Fibroblast of skin of right biceps (primary cell): Measurements from ENCODE around the gene DUSP28.
"Not testable (repeated sequence)": the region's sequence is repeated elsewhere in the genome, so short reads cannot be mapped to it uniquely, and the experiment has no call there.

ENCODE experiments used
- DNase-seq: peaks from one replicate; pipeline ENCODE4 v3.0.0-alpha.2; 2013

The DUSP28 gene

DNA sequence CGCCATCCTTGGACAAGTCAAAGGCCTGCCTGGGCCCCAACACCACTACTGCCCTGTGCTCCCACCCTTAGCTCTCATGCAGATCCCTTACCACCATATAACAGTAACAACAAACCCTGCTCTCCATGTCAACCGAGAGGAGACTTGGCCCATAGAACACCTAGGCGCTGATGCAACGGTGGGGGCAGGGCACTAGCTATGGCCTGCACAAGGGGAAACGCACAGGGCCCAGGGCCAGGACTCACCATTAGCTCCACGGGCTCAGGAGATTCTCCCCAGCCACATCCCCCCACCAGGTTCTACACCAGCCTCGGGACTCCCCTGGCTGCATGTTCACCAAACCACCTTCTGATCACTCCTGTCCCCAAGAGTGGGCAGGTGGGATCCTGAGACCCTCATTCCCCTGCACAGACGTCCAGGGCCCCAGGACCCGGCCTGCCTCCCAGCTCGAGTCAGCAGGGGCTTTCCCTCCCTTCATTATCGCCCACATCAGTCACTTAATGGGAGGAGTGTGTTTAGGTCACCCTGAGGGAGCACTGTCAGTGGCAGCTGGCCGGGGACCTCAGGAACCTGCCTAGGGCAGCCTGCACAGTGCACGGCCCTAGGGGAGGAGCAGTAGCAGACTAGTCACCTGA lies 31.6 kb upstream of the DUSP28 start:
- DNase-seq = no peak

DNA sequence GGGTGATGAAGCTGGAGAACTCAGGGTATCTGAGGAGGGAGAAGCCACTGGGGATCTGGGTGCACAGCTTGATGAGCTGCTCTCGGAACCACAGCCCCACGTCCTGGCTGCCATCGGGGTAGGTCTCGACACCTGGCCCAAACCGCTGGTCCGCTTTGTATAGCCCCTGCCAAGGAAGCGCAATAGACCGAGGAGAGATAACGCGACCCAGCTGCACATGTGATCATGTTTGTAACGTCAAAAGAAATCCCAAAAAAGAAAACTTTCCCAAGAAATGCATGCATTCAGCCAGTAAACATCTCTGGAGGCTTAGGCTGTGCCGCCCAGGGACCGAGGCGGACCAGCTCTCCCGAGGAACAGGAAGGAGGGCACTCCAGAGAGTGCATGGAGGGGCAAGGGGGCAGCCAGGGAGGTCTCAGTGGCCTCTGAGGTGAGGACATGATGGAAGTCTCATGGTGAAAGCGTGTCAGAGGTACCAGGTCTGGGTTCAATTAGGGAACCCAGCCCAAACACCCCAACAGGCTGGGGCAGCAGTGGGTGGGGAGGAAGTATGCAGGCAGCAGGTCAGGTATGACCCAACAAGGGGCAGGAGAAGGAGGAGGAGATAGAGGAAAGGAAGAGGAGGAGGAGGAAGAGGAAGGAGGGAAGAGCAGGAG lies 30.7 kb upstream of the DUSP28 start:
- DNase-seq = no peak

DNA sequence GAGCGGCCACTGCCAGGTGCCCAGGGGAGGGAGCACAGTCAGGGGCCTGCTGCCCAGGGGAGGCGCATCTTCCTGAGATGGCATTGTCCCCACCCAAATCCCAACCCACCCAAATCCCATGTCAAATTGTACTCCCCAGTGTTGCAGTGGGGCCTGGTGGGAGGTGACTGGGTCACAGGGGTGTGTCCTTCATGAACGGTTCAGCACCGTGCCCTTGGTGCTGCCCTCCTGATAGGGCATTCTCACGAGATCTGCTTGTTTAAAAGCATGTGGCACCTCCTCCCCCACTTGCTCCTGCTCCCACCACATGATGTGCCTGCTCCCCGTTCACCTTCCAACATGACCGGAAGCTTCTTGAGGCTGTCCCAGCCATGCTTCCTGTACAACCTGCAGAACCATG lies 30.0 kb upstream of the DUSP28 start:
- DNase-seq = no peak

DNA sequence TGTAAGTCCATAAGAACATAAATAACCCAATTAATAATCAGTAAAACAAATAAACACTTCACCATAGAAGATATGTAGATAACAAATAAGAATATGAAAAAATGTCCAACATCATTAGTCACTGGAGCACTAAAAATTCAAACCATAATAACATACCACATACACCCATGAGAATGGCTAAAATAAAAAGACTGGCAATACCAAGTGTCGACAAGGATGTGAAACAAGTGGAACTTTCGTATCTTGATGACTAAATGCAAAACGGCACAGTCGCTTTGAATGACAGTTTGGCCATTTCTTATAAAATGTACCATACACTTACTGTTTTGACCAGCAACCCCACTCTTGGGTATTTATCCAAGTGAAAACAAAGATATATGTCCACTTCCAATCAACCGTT lies 29.1 kb upstream of the DUSP28 start:
- no peak for DNase-seq

DNA sequence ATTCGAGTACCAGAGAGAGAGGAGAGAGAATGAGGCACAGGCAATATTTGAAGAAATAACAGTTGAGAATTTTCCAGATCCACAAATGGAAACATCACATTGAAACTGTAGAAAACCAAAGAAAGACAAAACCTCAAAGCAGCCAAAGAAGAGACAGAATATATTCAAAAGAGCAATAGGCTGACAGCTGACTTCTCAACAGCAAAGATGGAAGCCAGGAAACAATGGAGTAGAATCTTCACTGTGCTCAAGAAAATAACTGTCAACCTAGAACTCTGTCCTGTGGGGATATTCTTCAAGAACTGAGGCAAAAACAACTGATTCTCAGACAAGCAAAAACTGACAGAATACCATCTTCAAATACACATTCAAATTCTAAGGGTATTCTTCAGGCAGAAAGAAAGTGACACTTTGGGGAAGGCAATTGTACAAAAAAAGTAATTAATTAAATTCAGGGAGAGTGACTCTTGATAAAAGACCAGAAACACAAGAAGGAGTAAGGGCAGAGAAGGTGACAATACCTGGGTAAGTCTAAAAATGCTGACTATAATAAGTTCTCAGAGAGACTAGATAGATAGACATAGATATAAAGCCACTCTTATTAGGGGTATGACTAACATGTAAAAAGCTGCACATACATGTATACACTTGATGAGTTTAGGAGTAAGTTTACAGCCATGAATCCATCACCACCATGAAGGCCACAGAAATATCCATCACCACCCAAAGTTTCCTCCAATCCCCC lies 28.0 kb upstream of the DUSP28 start:
- DNase-seq = no peak

DNA sequence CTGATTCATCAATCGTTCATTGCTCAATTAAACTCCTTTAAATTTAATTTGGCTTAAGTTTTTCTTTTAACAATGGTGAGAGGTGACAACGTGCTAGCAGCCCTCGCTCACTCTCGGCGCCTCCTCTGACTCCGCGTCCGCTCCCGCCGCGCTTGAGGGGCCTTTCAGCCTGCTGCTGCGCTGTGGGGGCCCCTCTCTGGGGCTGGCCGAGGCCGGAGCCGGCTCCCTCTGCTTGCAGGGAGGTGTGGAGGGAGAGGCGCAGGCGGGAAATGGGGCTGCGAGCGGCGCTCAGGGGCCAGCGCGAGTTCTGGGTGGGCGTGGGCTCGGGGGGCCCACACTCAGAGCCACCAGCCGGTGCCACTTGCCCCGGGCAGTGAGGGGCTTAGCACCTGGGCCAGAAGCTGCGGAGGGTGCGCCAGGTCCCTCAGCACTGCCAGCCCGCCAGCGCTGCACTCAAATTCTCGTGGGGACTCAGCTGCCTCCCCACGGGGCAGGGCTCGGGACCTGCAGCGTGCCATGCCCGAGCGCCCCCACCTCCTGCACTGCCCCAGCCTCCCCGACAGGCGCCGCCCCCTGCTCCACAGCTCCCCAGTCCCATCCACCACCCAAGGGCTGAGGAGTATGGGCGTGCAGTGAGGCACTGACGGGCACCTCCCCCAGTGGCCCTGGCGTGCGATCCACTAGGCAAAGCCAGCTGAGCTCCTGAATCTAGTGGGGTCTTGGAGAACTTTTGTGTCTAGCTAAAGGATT lies 22.0 kb upstream of the DUSP28 start:
- DNase-seq = no peak

DNA sequence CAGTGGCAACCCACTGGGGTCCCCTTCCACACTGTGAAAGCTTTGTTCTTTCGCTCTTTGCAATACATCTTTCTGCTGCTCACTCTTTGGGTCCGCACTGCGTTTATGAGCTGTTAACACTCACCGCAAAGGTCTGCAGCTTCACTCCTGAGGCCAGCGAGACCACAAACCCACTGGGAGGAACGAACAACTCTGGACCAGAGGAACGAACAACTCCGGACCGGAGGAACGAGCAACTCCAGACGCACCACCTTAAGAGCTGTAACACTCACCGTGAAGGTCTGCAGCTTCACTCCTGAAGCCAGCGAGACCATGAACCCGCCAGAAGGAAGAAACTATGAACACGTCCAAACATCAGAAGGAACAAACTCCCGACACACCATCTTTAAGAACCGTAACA lies 21.1 kb upstream of the DUSP28 start:
- not testable (repeated sequence) for DNase-seq

DNA sequence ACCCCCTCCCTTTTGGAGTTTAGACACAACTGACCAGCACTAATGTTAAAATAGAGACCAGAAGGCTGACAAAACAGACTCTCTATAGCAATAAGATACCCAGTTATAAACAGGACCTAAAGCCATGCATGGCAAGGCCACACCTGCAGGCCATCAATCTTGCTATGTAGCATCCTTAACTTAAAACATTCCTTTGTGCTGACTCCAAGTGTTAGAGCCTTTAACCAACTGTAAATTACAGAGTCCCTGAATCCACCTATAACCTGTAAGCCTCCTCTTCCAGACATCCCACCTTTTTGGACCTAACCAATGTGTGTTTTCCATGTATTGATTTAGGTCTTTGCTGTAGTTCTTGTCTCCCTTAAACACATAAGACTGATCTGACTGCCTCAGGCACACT lies 20.3 kb upstream of the DUSP28 start:
- DNase-seq = no peak

DNA sequence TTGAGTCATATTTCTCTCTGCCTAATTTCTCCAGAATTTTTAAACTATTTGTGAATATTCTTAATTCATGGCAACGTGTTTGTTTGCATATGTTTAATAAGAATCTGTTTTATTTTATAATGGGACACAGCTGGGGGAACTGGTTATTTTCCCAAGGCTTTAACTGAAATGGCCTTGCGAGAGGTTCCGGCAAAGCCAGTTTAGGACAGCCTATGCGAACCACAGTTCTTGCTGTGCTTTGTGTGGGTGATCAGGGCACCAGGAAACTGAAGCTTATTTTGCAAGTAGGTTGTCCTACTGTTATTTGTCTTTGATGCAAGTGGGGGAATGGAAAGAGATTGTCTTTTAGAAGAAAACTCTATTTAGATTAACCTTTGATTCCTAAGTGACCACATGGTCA lies 8.9 kb upstream of the DUSP28 start:
- no peak for DNase-seq

DNA sequence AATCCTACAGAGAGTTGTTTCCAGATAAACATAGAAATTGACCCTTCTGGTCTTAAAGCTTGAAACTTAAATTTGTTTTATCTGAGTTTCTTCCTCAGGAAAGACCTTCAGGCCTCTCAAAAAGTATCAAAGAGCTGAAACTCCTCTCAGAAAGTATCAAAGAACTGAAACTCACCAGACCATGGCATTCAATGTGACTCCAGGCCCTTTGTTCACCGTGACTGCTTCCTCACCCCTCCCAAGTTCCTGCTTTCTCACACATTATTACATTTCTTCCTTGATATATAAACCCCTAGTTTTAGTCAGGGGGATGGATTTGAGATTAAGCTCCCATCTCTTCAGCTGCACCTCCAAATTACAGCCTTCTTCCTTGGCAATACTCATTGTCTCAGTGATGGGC lies 8.3 kb upstream of the DUSP28 start:
- DNase-seq = no peak

DNA sequence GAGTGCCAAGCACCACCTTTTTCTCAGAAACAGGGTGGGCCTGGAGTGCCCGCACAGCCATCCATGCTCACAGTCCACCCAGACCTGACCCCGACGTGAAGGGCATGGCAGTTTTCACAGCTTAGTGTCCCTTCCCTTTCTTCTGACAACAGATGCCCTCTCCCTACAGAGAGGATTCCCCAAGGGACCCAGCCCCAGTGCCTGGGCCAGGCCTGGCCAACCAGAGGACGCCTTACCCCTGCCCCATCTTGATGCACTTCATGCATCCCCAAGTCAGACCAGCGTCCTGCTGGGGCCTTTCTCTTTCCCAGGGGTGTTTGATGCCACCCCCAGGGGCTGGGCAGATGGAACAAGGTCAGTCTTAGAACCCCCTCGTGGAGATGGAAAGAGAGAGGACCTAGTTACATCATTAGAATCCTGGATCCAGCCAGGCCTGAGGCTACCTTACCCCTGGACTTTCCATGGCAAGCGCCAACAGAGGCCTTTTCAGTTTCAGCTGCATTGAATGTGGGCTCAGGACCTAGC lies 6.1 kb upstream of the DUSP28 start:
- no peak for DNase-seq

DNA sequence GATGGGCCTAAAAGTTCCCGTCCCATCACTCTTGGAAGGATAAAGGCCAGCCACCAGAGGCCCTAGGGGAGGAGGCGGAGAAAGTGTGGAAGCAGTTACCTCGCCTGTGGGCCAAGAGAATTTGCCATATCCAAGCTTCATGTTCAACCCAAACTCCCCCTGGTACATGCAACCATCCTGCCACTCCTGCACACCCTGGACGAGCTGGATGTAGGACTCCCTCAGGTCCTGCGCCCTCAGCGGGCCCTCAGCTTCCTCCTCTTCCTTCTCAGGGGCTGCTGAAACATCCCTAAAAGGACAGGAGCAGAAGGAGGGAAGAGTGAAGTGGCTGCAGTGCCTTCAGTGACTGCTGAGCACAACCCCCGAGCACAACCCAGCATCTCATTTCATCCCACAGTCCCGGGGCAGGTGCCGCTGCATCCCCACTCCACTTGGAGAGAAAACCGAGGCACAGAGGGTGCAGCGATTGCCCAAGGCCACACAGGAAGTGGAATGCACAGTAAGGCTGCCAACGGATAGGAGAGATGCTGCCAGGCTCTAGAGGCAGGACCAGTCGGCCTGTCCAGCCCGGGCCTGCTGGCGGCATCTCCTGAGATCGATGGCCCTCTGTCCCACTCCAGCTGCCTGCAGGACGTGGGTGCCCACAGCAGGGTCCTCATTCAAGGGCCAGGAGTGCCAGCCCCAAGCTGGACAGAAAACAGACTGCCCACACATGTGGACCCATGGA lies 5.2 kb upstream of the DUSP28 start:
- DNase-seq = no peak

DNA sequence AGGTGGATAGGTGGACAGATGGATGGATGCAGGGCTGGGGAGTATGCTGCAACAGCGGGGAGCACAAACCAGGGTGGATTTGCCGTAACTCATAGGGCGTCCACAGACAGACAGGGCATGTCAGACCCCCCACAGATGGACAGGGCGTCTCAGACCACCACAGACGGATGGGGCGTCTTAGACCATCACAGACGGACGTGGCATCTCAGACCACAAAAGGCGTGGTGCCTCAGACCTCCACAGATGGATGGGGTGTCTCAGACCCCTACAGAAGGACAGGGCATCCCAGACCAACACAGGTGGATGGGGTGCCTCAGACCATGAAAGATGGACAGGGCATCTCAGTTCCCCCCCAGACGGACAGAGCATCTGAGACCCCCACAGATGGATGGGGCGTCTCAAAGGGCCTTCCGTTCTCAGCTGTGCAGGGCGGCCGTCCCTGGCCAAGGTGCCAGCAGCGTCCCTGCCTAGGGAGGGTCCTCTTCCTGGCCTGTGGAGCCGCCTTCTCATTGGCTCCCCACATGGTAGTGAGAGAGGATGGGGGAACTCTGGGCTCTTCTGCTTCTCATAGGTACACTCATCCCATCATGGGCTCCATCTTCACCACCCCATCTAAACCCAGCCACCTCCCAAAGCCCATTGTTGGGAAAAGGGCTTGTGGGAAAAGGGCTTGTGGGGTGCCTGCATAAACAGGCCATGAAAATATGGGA lies 4.5 kb upstream of the DUSP28 start:
- DNase-seq = no peak

DNA sequence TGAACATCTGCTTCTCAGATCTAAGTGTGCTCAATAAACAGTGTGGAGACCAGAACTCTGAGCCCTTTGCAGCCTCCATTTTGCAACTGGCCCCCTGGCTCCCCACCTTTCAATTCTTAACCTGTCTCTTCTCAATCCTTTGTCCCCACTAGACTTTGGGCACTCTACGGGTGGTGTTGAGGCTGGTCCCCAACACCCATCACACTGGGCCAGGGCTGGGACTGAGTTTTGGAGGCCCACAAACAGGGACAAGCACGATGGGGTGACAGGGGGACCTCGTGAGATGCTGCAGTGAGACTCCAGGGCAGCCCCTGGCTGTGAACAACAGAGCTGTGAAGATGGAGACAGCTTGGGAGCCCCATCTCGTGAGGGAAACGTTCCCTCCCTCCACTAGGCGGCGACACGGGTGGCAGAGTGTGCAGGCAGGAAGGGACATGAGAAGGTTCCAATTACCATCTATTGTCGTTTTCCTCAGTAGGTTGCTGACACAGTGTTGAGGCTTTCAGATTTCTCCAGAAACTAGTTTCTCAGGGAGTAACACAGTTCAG lies 3.5 kb upstream of the DUSP28 start:
- peak; percentile 64 for DNase-seq

DNA sequence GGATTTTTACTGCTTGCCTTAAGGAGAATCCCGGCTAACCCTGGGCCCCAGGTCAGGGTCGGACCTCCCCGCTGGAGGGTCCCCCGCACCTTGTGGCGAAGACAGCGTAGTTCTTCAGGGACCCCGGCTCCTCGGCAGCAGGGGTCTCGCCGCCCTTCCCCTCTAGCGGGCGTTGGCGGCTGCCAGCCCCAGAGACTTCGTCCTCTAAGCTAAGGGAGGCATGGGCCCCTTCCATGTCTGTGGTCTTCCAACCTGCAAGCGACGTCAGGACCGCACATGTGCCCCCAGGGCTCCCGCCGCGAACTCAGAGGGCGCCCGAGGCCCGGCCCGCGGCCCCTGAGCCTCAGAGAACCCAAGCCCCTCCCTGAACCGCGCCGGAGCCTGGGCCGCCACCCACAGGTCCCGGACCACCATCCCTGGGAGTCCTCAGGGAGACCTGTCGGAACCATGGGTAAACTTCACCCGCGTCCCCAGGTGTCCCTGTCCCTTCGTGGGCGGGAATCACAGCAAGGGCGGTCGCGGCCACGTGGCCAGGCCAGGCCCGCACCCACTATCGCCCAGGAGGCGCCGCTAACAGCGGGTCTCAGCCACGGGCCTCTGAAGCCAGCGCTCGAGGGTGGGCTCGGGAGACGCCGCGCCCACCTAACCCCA lies 2.9 kb upstream of the DUSP28 start:
- DNase-seq = no peak

DNA sequence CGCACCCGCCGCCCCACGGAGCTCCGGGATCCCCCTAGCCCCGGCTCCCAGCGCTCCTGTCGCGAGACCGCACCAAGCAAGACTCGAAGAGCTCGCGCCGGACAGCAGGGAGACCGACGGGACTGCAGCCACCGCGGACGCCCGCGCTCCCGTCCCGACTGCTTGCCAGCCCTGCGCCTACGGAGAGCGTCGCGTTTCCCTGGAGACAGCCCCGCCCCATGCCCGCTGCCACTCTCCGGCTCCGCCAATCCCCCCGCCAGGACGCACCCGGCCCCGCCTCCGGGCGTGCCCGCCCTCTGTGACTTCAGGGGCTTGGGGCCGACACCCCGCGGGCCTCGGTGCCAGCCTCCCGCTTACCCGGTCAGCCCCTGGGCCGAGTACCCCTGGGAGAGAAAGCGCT lies 2.3 kb upstream of the DUSP28 start, which contains the start of gene ANKMY1:
ANKMY1 (minus strand) TSS at position 181 of the 400 bp plus-strand sequence. CDS start 653 bp downstream, outside the sequence.
- peak; percentile 76 for DNase-seq

DNA sequence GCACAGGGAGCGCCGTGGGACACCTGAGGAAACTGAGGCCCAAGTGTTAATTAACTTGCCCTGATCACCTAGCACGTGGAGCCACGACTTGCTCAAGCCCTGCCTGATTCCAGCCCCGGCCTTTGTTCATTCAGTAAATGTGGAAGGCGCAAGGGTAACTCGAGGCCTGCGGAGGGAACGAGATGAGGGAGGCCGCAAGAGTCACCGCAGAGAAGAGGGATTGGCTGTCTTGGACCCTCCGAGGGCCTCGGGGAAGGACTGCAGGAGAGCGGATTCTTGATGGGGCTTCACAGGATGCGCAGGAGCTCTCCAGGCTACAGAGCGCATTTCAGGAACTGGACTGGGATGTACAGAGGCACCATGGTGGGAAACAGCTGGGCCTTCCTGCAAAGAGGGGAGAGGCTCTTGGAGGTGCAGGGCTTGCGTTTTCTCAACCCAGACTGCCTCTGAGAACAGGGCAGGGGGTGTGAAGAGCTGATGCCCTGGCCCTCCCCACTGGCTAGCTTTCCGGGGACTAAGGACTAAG lies 1.9 kb upstream of the DUSP28 start:
- DNase-seq = no peak

DNA sequence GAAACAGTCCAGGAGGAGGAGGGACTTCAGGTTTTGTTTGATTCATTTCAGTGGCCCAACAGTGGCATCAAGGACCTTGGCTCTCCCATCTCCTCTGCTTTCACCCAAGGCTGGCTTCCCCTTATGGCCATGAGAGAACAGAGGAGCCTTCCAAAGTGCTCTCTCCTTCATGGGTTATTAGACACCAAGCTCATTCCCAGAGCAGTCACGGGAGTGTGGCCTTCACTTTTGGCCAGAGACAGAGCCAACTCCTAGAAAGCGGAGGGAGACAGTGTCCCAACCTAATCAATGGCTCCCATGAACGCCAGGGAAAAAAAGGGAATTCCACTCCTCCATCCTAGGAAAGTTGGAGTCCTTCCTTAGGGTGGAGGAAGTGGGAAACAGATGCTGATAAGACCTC lies 871 bp upstream of the DUSP28 start:
- no peak for DNase-seq

DNA sequence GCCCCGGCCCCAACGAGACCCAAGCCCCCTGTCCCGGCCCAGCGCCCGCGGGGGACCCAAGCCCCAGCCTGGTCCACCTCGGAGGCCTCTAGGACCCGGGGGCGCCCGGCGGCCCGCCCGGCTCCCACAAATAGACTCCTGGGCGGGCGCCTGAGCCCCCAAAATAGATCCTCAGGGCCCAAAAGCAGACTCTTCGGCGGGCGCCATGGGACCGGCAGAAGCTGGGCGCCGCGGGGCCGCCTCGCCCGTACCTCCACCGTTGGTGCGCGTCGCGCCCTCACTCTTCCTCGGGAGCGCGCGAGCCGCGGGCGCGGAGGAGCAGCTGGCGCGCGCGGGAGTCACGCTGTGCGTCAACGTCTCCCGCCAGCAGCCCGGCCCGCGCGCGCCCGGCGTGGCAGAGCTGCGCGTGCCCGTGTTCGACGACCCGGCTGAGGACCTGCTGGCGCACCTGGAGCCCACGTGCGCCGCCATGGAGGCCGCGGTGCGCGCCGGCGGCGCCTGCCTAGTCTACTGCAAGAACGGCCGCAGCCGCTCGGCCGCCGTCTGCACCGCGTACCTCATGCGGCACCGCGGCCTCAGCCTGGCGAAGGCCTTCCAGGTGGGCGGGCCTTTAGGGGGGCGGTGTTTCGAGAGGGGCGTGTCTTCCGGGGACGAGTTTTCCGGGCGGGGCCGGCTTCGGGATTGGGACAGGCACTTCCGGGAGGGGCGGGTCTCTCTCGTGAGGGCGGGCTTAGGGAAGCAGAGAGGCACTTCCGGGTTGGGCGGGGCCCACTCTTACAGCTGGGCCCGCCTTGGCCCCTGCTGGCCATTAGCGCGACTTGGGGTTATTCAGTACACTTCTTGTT lies 545 bp downstream of the DUSP28 start:
- peak; percentile 98 for DNase-seq
